HK-2 (cell line): ENCODE data around the gene LHFPL2.
"Not testable (repeated sequence)": the region's sequence is repeated elsewhere in the genome, so short reads cannot be mapped to it uniquely, and the experiment has no call there.

ENCODE experiments used
- DNase-seq: peaks from one replicate; pipeline ENCODE4 v3.0.0-alpha.2; 2018; ENCODE audit not compliant: unreplicated experiment

The LHFPL2 gene

DNA sequence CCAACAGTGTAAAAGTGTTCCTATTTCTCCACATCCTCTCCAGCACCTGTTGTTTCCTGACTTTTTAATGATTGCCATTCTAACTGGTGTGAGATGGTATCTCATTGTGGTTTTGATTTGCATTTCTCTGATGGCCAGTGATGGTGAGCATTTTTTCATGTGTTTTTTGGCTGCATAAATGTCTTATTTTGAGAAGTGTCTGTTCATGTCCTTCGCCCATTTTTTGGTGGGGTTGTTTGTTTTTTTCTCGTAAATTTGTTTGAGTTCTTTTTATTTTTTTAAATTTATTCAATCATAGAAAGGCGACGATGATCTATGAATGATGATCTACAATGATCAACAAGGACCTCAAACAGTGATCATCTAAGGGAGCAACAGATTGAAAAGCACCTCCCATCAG is 28.5 kb downstream of the LHFPL2 start:
- not testable (repeated sequence) for DNase-seq

DNA sequence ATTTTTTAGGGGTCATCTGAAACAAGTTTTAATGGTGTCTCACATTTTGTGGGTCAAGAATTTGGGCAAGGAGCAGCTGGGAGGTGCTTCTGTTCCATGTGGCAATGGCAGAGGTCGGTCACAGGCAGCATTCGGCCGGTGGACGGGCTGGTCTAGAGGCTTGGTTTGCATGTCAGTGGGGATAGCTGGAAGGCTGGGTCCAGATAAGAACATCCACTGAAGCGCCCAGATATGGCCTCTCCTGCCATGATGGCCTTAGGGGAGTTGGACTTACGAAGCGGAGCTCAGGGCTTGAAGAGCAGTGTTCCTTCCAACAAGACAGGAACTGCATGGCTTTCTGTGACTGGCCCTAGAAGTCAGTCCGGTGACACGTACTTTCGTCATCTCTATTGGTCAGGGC is 30.3 kb downstream of the LHFPL2 start:
- no peak for DNase-seq

DNA sequence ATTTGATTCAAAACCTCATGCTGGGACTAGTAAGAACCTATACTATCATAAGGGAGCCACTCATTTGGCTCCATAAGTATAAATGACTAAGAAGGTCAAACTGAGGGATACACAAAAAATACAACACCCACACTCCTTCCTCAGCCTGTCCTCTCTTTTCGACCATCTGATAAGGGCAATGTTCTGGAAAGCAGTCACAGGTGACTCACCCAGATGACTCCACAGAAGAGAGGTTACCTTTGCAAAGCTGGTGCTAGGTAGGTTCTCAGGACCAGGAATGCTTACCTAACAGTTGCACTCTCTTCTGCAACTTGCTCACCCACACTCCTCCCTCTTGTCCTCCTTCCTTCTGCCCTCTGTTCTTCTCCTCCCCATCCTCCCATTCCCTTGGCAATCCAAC is 32.9 kb downstream of the LHFPL2 start:
- no peak for DNase-seq

DNA sequence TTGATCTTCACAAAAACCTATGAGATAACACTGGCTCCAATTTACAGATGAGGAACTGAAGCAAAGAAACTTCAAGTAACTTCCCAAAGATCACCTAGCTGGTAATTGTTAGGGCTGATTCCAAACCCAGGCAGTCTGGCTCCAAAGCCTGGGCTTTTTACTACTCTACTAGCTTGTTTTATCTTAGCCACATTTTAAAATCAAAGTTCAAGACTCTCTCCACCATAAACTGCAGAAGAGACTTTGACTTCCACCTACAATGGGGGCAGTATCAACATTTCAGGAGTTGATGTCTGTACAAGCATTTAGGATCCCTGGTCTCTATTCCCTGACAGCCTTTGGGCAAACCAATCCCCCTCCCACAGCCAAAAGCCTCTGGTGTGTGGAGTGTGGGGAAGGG is 33.8 kb downstream of the LHFPL2 start:
- no peak for DNase-seq

DNA sequence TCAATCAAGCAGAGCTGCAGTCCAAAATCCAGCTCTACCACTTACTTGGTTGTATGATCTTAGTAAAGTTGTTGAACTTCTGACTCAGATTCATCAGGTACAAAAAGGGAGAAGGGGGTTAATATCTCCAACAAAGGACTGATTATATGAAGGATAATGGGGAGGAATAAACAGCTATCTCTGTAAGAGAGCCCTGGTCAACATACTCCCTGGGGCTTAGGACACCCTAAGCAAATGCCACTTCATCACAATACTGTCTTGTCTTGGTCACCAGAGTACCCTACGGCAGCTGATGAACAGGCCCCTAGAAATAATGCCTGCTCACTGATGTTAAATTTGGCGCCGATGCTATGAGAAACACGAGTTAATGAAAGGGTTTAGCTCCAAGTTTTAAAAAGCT is 34.8 kb downstream of the LHFPL2 start:
- no peak for DNase-seq

DNA sequence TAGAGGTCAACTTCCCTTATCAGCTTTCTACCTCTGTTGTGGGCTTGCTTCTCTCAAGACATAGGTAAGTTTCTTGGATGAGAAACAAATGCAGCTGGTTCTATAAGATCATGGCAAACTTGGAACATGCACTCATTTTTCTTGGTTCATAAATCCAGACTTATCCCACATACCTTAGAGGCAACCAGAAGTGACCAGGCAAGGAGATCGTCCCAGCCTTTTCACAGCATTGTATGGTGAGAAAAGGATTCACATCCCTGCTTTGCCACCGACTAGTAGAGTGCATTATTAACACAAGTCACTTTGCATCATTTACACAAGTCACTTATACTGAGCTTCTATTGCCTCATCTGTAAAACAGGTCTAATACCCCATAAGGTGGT is 35.4 kb downstream of the LHFPL2 start:
- no peak for DNase-seq

DNA sequence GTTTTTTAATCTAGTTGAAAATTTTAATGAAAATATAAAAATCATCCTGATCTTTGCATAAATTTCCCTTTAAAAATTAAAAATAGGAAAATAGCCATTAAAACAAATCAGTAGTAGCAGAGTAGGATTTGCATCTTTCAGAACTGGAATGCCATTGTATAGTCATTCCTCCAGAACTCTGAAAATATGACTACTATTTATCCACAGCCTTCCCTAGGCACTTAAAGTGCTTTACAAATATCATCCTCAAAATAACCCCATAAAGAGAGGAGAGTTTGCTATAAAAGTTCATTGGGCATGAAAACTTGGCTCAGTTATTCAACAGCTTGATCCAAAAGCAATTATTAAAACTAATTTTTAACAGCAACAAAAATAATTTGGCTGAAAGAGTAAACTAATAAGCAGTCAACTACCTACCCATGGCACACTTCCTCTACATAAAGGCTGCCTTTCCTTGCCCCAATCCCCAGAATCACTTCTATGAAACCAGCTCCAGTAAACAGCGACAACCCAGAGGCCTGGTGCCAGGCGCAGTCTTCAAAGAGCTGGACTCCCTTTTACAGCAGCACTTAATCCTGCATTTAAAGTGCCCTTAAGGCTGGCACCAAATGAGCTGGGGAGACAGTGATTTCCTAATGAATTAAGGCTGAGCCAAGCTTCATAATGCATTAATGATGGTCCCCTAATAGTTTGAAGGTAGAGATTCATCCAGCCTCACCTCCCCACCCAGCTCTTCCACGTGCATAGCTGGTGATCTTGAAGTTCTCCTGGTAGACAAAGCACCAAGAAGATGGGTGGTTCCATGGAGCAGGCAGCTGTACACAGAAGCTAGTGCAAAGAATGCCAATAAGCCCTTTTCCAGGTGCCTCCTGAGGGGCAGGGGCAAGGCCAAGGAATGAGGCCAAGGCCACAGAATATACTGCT is 36.1 kb downstream of the LHFPL2 start:
- no peak for DNase-seq

DNA sequence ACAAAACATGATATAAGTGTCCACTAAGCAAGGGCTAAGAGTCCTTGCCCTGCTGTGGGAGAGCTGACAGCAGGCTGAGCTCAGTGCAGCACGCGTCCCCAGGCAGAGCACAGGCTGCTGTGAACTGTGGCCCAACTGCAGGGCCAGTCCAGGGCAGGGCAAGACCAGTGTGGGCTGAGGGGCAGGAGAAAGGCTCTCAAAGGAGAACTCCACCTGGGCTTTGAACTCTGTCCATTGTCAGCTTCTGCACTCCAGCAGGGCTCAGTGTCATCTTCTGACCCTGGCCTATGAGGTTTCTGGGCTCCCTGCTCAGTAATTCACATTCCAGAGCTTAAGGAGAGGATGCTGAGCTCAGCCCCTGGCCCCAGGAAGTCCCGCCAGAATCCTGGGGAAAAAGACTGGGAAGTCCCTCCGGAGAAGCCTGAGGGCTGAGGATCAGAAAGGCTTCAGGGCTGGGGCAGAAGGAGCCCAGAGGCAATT is 37.4 kb downstream of the LHFPL2 start:
- peak; percentile 20 for DNase-seq

DNA sequence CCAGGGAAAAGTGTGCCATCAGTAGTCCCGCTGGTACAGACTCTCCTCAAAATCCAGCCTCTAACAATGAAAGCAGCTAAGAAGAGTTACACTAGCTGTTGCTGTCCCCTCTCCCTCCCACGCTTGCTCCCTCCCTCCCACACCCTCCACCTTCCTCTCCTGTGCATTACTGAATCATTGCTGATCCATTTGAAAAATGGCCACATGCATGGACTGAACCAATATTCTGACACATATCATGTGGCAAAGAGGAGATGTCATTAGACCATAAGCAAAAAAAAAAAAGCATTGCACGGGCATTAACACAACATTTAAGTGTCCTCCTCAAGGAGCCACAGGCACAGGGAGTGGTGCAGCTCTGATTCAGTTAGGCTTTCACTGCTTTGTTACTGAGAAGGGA is 37.9 kb downstream of the LHFPL2 start:
- no peak for DNase-seq

DNA sequence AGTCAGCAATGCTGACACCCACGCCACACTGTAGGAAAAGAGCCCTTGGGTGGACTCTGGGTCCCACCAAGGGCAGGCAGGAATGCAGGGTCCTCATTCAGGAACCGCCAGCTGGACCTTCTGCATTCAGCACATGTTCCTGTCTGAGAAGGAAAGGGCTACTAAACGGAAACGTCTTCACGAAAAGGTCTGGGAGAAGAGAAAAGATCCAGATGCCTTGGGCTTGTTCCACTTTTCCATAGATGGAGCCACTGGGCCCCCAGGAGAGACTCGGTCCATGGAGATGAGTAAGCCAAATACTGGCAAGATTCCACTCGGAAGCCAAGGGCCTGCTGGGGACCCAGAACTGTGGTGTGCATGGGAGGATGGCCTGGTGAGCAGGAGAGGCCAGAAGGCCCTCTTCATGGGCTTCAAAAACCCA is 38.4 kb downstream of the LHFPL2 start:
- DNase-seq = no peak

DNA sequence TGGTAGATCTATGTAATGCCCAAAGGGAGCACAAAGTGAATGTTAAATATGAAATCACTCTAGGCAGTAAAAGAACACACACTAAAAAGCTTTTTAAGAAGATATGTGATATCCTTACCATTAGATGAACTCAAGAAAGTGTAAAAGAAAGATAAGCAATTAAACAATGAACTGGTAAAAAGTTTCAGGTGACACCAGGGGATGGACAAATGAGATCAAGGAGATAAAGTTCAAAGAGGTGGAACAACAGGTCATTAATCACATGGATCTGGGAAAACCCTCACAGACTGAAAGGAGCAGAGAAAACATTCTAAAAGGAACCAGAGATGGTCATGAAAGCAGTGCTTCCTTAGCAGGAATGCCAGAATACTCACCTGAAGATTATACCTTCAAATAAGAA is 40.7 kb downstream of the LHFPL2 start:
- DNase-seq = no peak

DNA sequence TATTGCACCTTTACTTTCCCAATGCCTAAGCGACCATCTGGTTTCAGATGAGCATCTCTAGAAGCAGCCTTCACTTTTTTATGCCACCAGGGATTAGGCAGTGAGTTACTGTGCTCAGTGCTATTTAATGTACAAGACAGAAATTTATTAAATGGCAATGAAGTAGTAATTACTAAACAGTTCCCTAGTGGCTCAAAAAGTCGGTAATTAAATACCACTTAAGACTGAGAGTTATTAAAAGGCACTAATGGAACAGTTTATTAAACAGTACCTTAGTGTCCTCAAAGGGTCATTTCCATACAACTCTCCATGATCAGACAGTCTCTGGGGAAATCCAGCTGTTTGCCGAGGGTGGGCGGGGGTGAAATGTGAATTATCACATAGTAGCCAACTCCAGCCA is 42.3 kb downstream of the LHFPL2 start:
- DNase-seq = no peak

DNA sequence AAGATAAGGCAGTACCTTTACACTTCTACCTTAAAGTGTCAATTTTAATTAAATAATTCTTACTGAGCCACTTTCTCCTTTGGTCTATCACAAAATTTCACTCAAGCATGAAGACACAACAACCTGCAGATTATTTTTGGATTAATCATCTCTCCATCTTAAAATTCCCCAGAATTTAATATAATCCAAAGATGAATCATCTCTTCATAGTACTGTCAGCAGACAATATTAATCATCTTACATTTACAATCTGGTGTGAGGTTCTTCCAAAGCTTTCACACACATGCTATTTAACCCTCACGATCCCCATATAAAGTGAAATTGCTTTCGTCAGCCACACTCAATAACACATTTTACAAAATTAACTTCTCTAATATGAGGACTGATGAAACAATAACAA is 43.0 kb downstream of the LHFPL2 start:
- DNase-seq = no peak

DNA sequence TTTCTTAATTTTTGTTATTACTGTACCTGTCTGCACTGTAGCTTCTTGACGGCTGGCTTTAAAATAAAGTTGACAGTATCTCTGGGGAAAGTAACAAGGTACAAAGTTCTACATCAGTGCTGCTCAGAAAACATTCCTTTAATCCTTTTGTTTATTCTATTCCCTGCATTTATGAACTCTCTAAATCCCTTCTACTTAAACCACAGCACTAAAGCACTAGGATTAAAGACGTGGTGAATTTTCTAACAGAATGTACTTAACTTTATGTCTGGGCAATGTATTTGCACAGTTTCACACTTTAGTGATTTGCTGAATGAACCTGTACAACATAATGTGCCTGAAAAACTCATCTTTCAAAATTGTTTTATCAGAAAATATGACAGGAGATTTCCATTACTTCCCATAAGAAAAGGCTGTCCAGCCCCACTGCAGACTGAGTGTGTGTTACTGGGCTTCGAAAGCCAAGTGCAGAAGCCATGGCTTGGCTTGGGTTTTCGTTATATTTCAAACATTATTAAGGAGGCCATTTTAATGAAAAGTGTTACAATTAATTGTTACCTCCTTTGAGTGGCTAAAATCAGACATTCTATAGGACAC is 43.8 kb downstream of the LHFPL2 start:
- no peak for DNase-seq

DNA sequence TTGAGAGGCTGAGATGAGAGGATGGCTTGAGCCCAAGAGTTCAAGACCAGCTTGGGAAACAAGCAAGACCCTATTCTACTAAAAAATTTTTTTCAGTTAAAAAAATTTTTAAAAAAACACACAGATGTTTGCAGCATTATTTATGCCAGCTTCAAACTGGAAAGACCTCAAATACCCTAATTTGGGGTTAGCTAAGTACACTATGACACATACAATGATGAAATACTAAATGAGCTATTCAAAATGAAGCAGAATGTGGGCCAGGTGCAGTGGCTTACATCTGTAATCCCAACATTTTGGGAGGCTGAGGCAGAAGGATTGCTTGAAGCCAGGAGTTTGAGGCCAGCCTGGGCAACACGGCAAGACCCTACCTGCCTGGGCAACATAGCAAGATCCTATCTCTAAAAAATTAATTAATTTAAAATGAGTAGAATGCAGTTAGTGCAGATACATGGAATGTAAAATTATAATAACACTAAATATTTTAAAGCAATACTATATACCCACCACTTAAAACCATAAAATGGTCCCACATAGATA is 44.9 kb downstream of the LHFPL2 start:
- no peak for DNase-seq

DNA sequence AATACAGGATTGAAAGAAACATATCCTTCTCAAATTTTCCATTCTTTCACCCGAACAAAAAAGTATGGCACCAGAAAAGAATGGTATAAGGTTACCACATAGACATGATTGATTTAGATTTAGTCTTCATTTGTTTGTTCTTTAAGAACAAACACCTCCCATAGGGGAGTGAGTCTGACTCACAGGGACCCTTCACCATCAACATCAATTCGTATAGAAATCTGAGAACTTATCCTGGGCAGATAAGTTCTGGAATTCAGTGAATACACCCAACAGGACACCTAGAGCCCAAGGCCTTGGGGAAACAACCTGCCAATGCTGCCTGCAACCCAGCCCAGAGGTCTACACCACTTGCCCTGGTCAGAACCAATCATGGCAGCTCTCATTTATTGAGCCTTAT is 46.2 kb downstream of the LHFPL2 start:
- DNase-seq = no peak

DNA sequence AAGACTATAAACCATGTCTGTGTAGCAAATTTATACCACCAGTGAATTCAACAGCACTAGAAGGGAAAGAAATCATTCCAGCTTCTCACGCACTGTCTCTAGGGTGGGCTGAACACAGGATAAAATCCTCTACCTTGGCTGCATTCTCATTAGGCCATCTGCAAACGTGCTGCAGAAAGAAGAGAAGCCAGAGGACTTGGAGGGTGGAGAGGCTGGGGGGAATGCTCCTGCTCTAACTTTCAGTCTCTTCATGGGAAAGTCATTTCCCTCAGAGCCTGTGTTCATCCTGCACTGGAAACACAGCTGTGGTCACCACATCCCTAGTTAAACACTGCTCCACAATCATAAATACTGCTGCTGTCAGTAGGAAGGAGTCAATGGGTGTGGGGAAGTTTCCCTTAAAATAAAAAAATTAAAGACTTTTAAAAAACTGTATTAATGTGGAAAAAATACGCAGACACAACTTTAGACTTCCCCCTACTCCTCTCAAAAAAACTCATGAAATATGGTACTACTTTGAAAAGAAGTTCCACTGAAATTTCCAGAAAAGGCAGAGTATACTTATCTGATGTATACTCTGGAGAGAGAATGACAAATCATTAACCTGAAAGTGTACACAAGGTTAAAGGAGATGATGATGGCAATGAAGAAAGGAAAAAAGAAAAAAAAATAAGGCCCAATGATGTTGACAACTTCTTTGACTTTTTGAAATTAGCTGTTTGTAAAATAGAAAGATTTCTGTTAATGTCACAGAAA is 46.8 kb downstream of the LHFPL2 start:
- no peak for DNase-seq

DNA sequence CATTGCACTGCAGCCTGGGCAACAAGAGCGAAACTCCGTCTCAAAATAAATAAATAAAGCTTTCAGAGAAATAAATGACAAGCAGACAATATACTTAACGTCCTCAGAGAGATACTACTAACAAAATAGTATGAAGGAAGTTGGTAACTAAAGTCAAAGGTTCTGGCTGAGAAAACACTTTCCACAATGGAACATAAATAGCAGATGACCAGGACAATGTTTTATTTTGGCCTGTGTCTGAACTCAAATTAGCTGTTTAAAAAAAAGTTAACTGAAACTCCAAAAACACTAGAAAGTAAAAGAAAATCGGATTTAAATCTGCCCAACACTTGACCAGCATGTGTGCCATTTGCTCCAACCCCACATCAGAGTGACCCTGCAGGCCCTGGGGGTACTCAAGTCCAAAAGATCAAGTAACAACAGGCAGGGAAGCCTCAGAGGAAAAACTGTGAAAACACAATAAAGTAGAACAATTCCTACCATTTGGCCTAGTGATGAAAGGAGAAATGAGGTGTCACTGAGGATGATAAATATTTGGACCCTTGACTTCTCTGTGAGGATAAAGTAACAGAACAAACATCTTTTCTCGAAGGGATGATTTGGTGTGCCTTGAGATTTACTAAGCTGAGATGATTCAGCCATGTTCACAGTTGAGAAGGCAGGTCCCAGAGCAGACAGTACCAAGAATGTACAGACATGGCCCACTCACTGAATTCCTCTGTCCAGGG is 47.7 kb downstream of the LHFPL2 start:
- DNase-seq = no peak

DNA sequence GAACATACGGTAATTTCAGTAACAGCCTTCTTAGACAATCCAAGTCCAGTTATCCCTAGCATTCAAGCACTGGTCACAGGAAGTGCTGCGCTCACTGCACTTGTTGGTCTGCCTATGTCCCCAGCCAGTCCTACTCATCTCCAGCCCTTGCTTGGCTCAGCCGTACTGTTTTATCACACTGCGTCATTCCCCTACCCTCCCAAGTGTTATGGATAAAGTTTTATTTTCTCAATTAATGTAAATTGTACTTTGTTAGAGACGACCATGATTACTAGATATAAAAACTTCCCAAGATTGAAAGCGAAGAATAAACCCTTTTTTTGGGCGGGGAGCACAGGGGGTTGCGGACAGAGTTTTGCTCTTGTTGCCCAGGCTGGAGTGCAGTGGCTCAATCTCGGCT is 49.6 kb downstream of the LHFPL2 start:
- no peak for DNase-seq

DNA sequence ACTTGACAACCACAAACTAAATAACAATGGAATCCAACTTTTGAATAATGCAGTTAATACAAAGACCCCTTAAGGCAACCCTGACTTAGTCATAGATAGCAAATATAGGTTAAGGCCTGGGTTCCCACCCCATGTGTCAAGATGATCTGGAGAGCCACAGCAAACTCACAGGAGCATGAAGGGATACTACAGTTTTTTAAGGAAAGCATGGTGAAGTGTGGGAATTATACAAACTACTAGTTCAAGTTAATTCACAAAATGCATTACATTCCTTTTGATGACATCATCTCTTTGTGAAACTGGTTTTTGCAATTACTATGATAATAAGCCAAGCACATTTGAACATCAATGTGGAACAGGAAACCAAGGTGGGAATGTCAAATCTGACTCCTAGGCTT is 50.6 kb downstream of the LHFPL2 start:
- DNase-seq = no peak

DNA sequence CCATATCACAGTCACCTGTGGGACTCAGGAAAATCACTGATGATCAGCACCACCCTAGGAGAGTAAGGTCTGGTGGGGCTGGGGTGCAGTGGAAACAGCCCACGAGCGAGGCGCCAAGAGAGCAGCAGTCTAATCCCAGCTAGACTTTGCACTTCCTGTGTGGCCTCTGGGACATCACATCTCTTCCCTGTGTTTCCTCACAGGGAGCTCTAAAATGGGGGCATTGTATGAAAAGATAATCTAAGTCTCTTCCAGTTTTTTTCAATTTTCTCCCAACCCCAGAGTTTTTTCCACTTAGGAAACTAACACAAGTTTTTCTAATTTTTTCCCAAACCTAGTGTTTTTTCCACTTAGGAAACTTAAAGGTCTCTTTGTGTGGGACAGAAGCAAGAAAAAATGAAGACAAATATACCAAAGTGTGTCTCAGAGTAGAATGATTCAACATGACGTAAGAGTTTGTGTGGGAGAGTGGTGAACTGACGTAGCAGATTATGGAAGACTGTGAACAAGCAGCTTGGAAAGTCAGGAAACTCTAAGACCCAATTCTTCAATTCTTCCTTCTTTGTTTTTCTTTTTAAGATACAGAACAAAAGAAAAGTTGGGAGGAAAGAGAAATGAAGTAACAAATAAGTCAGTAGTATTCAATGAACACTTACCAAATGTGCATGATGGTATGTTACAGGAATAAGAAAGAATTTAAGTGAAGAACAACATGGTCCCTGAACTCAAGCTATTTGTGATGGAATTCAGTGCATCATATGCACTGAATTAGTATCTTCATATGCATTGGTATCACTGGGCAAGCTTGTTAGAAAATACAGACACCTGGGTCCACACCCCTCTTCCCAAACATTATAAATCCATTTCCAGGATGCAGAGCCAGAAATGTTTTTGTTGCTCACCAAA is 51.3 kb downstream of the LHFPL2 start:
- DNase-seq = no peak
